GM21528 (cell line): ENCODE measurements around the gene AAMP.

Source experiments
- ATAC-seq: cut with Tn5 transposase; IDR thresholded peaks from one replicate; pipeline ENCODE4 v1.9.1; 2021; ENCODE audit warnings: mild to moderate bottlenecking, moderate library complexity; ENCODE audit not compliant: unreplicated experiment, low FRiP score

The AAMP gene

GRCh38 chr2:218294430-218295022, 24.6 kb upstream of the AAMP start:
- no peak for ATAC-seq

- no peak for ATAC-seq
Measured at GRCh38 chr2:218293715-218294429, 23.9 kb upstream of the AAMP start.

GRCh38 chr2:218292048-218293014, 22.4 kb upstream of the AAMP start, which contains the start of gene TMBIM1:
Gene TMBIM1 (minus strand): TSS chr2:218292503. CDS start chr2:218282141, 10,362 bp downstream.
- ATAC-seq = peak; percentile 67

- ATAC-seq = no peak
Measured at GRCh38 chr2:218291318-218292047, 21.5 kb upstream of the AAMP start.

- ATAC-seq = peak; percentile 49
Measured at GRCh38 chr2:218290316-218291261, 20.7 kb upstream of the AAMP start.

GRCh38 chr2:218289639-218290315, 19.8 kb upstream of the AAMP start:
- ATAC-seq = no peak

- ATAC-seq = peak; percentile 69
Measured at GRCh38 chr2:218286570-218287459, 16.9 kb upstream of the AAMP start.

GRCh38 chr2:218285604-218286003, 15.7 kb upstream of the AAMP start:
- ATAC-seq = no peak

- no peak for ATAC-seq
Measured at GRCh38 chr2:218284106-218284811, 14.3 kb upstream of the AAMP start.

GRCh38 chr2:218282173-218282991, 12.4 kb upstream of the AAMP start:
- no peak for ATAC-seq

- no peak for ATAC-seq
Measured at GRCh38 chr2:218281449-218281848, 11.5 kb upstream of the AAMP start.

GRCh38 chr2:218280260-218280870, 10.4 kb upstream of the AAMP start:
- no peak for ATAC-seq

- ATAC-seq = no peak
Measured at GRCh38 chr2:218278531-218279360, 8.8 kb upstream of the AAMP start.

GRCh38 chr2:218277921-218278320, 8.0 kb upstream of the AAMP start:
- ATAC-seq = no peak
